GM12878 (cell line): ENCODE data around the gene MAML2.

ENCODE experiments used
- ATF3 ChIP-seq: IDR thresholded peaks from 2 replicates; pipeline ENCODE4 v1.6.1; 2011; ENCODE audit warnings: low read depth, mild to moderate bottlenecking, low read length, moderate library complexity, borderline replicate concordance; ENCODE audit errors: extremely low read depth
- CTCF ChIP-seq, 3 experiments: IDR thresholded peaks in 2 of 3; conservative IDR thresholded peaks in 1 of 3; 2 replicates each; pipeline ENCODE4 v1.5.1; 2011; ENCODE audit warnings: low read depth in 3 of 3, low read length in 3 of 3, mild to moderate bottlenecking in 3 of 3, control low read depth in 2 of 3, moderate library complexity in 2 of 3, inconsistent platforms in 1 of 3, mixed read lengths in 1 of 3; ENCODE audit not compliant: control insufficient read depth in 2 of 3, insufficient read depth in 1 of 3; ENCODE audit errors: extremely low read depth in 1 of 3
- GABPA ChIP-seq: IDR thresholded peaks from 2 replicates; pipeline ENCODE4 v1.6.1; 2014; ENCODE audit warnings: antibody characterized with exemption, low read depth, mild to moderate bottlenecking, inconsistent platforms
- POLR2A ChIP-seq: IDR thresholded peaks from 2 replicates; pipeline ENCODE4 v1.6.1; 2011; ENCODE audit warnings: low read depth, mild to moderate bottlenecking, low read length

- TF ChIP-seq CTCF (IDR thresholded peaks at IDR 0.05 in 2 of 3, conservative IDR thresholded peaks at IDR 0.05 in 1 of 3; ENCODE audit: control insufficient read depth in 2 of 3, extremely low read depth in 1 of 3, insufficient read depth in 1 of 3, low read depth in 3 of 3, low read length in 3 of 3) (no peak), GABPA (no peak), ATF3 (no peak), POLR2A (no peak)
Observed at GRCh38 chr11:96215826-96216225, 127.2 kb downstream of the MAML2 start.
